GM21423 (cell line): ENCODE results near the gene ARMC9.
A peak's percentile ranks its signal among the peaks of the same experiment; 100 is the strongest.

ENCODE experiments used
- ATAC-seq: cut with Tn5 transposase; IDR thresholded peaks from one replicate; pipeline ENCODE4 v1.9.1; 2021; ENCODE audit warnings: mild to moderate bottlenecking, moderate library complexity; ENCODE audit not compliant: unreplicated experiment

ARMC9 gene

DNA sequence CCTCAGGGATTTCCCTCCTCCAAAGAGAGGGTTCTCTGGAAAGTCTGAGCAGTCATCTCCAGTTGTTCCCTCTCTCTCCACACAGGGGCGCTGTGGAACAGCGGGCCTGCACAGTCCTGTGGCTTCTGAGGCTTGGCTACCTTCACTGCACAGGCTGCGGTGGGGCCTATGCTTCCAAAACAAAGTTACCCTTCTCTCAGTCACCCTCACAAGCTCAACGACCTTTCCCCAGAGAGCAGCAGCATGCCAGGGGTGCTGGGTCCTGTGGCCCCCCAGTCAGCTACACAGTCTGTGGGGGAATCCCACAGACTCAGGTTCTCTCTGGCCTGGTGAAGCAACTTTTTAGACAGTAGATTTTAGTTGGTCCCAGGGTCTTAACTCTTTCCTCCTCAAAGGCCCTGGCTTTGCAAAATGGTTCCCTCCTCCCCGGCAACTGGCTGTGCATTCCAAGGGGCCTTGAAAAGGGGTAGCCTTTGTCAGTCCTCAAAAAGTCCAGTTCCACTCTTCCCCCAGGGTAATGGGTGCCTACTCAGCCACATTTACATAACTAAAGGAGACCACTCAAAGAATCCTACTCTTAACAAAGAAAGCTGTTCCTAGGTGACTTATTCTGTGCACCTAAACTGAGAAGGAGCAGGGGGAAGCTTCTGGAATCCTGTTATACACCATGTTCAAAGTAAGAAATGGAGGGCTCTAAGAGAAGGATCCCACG, 212.0 kb downstream of the ARMC9 start:
- no peak for ATAC-seq

DNA sequence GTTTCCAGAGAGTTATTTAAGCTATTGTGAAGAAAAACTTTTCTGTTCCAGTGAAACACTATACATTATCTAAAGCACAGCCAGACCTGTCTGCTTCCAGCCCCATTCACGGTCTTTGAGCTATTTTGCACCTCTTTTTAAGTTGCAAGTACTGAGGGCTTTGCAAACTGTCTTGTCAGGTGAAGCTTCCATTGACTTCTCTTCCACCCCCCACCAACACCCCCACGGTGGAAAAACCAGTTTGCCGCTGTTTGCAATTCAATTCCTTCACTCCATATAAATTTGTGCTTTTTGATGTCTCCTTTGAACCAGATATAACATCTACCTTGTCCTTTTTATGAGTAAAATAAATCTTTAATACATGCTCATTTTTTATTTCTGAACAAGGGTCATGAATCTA, 212.8 kb downstream of the ARMC9 start:
- ATAC-seq, result no peak

DNA sequence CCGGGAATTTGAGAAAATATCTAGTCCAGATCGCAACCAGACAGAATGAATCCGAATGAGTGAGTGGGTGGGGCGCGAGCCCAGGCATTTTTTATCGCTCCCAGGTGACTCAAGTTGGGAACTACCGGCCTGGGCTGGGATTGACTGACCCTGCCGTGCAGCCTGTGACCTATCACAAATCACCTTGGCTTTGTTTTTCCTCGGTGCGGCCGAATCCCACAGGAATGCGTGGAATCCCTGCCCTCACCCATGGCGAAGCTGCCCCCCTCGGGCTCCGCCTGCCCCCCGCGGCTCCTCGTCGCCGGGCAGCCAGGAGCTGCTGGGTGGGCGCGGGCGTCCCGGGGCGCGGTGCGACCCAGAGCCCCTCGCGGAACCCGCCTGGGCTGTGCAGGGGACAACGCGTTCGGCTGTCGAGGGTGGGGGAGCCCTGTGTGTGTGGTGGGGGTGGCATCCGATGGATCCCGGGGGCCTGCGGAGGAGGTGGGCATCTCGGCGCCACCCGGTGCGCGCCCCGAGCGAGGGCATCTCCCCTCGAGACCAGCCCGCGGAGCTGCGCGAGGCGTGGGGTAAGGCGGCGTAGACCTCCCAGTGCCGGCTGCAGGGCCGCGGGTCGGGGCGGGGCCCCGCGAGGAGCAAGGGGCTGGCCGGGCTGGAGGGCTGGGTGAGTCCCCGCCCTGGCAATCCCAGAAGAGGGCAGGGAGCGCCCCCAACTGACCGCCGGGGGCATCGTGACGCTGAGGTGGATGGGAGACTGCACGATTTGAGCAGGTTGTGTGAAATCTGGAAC, 213.6 kb downstream of the ARMC9 start:
- peak; percentile 98 for ATAC-seq

DNA sequence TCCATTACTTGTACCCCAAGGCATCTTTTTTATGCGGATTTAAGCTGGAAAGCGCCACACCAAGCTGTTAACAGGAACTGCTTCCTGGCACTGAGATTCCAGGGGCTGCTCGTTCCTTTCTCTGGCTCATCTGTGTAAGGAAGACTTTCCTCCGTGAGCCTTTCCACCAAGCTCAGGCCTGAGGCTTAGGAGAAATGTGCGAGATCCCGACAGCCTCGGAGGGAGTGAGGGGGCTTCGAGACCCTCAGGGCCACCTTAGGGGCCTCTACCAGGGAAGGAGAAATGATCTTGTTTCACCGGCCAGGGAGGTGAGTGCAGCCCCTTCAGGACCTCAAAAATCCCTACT, 214.2 kb downstream of the ARMC9 start:
- no peak for ATAC-seq

DNA sequence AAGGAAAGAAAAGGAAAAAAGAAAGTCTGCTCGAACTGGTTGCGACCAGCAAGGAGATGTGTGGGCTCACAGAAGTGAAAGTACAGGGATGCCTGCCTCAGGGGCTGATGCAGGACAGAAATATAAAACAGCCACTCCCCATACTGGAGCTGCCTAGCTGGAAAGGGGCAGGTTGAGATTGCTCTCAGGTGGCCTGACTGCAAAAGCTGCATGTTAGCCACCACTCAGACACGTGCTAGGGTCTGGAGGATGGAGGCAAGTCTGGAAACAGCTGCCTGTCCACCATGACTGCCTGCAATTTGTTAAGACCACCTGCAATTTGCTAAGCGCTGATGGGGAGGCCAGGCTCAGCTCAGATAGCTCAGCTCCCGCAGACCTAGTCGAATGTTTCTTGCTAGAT, 215.0 kb downstream of the ARMC9 start:
- no peak for ATAC-seq

DNA sequence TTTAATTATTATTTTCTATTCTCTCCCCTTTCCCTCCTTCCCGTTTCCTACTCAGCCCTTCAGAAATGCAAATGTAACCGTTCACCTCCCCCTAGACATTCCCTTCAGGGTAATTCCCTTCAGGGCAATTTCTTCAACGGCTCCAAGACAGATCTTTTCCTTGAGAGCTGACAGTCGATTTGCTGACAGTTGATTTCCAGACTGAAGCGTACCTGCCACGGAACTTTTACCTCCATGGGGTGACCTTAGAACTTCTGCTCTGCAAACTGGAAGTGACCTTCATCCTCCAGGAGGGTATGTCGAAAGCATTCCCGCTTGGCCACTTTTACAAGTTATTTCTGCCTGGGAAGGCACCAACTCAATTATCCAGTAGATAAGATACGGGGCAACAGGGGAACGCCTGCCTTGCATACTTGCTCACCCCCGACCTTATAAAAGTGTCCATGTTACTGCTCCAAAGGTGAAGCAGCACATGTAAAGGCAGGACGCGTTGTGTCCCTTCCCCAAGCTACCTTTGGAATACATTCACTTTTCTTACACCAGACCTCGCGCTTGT, 215.6 kb downstream of the ARMC9 start:
- no peak for ATAC-seq

DNA sequence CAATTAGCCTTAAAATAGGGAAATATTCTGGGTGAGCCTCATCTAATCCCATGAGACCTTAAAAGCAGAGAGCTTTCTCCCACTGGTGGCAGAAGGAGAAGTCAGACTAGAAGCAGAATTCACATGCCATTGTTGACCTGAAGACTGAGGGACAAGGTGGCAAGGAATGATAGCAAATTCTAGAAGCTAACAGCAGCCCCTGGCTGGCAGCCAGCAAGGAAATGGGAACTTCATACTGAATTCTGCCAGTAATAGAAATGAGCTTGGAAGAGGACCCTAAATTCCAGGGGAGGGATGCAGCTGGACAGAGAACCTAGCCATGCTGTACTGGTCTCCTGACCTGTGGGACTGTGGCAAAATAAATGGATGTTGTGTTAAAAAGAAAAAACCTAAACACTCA, 216.6 kb downstream of the ARMC9 start:
- no peak for ATAC-seq

DNA sequence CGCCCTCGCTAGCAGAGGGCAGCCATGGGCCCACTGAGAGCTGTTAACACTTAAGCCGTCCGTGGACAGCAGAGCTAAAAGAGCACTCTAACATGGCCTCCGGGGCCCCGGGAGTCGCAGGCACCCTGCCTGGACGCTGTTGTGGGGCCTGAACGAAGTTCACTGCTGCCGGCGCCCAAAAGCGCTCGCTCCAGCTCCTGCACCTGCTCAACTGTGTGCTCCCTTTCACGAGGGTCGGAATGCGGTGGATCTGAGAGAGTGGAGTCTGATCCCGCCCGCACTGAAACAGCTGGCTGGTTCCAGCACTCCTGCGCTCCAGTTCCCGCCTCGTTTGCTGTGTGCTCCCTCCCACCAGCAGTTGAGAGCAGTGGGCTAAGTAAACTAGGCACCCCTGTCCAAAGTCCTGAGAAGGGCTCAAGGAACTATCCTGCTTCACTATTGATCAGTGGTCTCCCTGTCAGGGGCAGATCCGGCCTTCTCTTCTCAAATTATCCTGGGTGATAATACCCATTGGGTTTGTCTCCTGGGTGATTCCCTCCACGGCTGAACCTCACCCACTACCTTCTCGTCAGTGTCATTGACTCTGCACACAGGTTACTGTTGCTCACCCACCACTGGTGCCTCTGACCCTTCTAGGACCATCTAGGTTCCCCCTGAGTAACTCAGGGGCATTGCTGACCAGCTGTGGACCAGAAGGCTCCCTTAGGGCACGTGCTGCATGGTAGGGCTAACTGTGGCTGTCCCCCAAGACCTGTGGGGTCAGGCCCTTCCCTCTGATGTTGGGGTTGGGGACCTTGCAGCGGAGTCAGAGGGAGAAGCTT, 220.6 kb downstream of the ARMC9 start:
- no peak for ATAC-seq

DNA sequence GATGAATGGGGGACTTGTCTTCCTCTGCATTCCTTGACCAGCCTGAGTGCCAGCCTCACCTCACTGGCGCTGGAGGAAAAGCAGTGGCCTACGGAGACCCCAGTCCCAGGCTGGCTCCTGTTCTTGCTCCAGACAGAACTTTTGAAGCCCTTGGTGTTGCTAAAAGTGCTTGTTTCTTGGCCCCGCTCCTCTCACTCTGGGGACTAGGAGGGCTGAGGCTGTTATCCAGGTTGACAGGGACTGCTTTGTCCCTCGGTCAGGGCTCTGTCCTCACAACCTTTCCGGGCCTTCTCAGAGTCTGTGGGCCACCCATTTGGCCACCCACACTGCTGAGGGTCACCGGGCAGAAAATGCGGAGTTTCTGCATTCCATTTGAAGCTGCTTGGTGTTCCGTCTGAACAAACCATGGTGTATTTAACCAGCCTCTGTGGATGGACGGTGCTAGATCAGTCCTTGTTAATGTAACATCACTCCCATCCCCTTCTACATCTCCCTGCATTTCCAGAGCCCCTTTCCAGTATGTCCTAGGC, 222.7 kb downstream of the ARMC9 start:
- ATAC-seq, result no peak

DNA sequence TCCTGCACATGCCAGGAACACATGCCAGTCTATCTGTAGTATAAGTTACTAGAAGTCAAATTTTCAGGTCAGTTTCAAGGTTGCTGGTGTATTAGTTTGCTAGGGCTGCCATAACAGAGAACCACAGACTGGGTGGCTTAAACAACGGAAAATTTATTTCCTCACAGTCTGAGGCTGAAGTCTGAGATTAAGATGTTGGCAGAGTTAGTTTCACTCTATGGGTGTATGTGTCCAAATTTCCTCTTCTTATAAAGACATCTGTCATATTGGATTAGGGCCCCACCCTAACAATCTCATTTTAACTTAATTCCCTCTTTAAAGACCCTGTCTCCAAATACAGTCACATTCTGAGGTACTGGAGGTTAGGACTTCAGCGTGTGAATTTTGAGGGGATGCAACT, 223.6 kb downstream of the ARMC9 start:
- no peak for ATAC-seq

DNA sequence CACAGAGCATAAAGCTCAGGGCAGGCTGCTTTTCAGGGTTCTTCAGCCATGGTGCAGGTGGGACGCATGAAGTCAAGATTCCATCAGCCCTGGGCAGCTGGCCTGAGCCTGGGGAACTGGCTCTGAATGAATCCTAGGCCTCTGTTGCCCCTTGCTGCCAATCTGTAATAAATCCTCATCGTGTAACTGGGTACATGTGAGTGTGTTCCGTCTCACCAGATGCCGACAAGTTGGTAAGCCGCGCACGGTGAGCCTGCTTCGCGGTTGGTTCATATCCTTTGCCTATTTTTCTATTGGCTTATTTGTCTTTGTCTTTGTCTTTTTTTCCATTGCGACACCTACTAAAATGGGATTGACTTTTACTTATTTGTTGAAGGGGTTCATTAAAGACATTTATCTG, 224.7 kb downstream of the ARMC9 start:
- ATAC-seq, result no peak
